GM19099 (cell line): Measurements from ENCODE around the gene ABR.

ENCODE experiments used
- POLR2A ChIP-seq: IDR thresholded peaks from 3 replicates; pipeline ENCODE4 v1.6.1; 2011; ENCODE audit warnings: low read depth; ENCODE audit not compliant: insufficient read length; ENCODE audit errors: extremely low read depth

ABR gene

GRCh38 chr17:970364-970763 lies 209.4 kb downstream of the ABR start:
- TF ChIP-seq POLR2A, result no peak

GRCh38 chr17:969811-970355 lies 209.9 kb downstream of the ABR start:
- no peak for TF ChIP-seq POLR2A

- no peak for TF ChIP-seq POLR2A
Measured at GRCh38 chr17:968812-969730, 210.7 kb downstream of the ABR start.

DNA sequence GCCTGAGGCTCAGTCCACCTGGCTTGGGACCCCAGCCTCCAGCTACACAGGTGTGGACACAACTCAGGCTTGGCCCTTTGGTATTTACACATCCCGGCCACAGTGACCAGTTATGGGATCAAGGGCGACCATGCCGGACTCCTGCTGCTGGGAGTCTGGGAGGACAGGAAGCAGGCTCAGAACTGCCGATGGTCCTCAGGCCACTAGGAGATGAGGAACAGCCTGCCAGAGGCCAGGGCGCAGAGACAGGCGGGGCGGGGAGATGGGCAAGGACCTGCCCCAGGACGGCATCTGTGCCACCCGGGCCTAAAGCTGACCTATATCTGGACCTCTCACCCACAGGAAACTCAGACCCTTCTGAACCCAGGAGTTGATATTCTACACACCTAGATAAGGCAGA lies 212.7 kb downstream of the ABR start:
- no peak for TF ChIP-seq POLR2A

DNA sequence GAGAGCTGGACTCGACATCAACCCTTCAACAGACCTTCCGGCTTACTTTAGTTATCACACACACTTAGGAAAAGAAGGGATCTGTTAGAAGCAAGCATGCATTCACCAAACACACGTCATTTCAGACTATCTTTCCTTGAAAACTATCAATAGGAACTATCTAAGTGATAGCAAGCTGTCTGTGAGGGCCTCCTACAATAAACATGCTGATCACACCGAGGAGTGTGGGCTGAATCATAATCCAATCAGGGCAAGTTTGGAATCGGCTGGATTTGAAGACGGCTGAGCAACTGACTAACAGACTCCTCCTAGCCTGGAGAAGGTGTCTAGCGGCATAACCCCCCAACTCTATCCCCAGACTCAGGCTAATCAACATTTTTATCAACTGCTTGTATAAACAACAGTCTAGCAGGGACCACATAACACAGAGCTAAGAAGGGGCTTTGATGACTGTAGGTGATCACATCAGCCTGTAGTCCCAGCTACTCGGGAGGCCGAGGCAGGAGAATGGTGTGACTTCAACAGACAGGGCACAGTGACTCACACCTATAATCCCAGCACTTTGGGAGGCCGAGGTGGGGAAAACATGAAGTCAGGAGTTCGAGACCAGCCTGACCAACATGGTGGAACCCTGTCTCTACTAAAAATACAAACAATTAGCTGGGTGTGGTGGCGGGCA lies 214.3 kb downstream of the ABR start:
- TF ChIP-seq POLR2A, result no peak

DNA sequence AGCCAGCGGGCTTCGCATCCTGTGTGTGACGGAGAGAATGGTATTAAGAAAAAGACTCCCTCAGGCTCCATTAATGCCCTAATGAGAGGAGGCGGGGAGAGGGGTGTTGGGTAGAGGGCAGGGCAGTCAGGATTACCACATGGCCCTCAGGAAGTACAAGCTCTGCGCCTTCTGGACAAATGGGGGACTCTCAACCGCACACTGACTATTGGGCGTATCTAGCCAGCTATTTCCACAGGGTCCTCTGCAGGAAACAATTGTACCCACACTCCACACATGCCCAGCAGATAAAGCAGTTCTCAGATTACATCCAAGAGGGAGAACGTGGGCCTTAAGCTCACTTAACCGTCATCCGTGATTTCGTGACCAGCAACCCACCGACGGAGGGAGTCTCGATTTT lies 214.9 kb downstream of the ABR start:
- TF ChIP-seq POLR2A, result no peak

GRCh38 chr17:962670-963069 lies 217.1 kb downstream of the ABR start:
- TF ChIP-seq POLR2A, result no peak

DNA sequence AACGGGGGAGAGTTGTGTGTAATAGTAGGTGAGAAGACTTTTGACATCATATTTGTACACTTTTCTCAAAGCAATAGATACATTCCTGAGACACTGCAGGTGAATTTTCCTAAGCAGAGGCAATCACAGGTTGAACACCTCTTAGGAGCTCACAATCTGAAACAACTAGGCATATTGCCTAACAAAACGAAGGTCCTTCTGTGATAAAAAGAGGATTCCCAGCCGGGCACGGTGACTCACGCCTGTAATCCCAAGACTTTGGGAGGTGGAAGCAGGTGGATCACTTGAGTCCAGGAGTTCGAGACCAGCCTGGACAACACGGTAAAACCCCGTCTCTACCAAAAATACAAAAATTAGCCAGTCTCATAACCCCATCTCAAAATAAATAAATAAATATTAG lies 217.6 kb downstream of the ABR start:
- TF ChIP-seq POLR2A, result no peak

GRCh38 chr17:958712-959451 lies 220.9 kb downstream of the ABR start:
- no peak for TF ChIP-seq POLR2A

- TF ChIP-seq POLR2A, result no peak
Measured at GRCh38 chr17:957856-958421, 221.8 kb downstream of the ABR start.

DNA sequence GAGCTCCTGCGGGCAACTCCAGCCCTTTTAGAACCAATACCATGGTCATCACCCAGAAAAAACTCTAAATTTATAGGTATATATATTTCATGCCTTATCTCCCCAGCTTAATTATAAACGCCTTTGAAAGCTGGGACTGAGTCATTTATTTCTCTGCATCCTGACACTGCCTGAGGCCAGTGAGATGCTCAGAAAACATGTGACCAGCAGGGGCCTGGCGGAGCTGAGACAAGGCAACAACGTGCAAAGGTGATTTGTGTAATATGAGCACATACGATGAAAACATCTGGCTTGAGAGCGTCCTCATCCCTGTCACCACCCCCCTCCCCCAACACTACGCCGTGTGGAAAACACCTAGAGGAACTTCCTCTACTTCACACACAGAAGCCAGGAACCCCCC lies 222.9 kb downstream of the ABR start:
- TF ChIP-seq POLR2A, result no peak

DNA sequence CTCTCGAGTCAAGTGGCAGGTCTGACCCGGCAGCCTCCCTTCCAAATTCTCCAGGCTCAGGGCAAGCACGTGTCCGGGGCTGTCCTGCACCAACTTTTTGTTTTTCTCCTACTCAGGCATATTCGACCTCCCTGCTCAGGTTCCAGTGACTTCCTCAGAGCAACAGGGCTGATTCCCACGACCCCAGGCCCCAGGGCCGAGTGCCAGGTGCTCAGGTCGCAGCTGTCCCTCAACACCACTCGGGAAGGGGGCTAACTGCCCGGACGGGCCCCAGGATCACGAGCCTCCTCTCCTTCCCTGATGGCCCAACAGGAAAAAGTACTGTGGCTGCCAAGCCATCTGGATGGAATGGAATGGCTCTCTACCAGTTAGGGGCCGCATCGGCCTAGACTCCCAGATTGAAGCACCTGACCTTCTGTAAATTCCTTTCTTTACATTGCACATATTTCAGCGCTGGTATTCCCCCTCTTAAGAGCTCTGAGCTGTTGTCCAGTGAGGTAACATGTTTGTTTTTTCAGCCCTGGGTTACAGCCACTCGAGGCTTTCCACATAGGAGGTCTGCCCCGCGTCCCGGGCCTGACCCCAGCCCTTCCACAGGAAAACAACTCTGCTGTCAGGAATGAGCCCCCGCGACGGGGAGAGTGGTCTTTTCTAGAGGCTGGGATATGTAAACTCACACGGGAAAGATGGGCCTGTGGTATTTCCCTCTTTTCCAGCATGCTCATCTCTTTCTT lies 225.2 kb downstream of the ABR start:
- no peak for TF ChIP-seq POLR2A

GRCh38 chr17:953767-954166 lies 226.0 kb downstream of the ABR start:
- no peak for TF ChIP-seq POLR2A
